Measurements from ENCODE around the gene TRABD.
"Not testable (repeated sequence)": the region's sequence is repeated elsewhere in the genome, so short reads cannot be mapped to it uniquely, and the experiment has no call there.

Gene TRABD

GRCh38 chr22:50151571-50152537 lies 33.9 kb upstream of the TRABD start:
- no peak for DNase-seq (ENCODE audit: low read depth in 2 of 3, low spot score in 2 of 3)

GRCh38 chr22:50153056-50153755 lies 32.5 kb upstream of the TRABD start:
- no peak for DNase-seq (ENCODE audit: low read depth in 2 of 3, low spot score in 2 of 3)

DNA sequence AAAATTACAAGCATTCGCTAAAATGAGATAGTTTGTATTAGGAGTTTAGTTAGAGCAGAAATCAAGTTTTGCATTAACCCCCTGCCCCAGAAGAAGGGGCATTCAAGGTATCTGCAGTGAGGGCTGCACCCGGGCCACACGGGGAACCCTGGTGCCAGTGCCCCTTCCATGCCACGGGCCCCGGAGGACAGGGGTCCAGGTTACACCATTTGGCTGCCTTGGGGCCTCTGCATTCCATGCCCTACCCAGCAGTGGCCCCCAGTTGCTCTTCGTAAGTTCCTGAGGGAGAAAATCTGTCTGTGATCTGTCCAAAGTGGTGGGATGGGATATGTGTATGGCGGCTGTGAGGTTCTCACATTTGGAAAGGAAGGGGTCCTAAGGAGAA lies 32.0 kb upstream of the TRABD start:
- DNase-seq (ENCODE audit: low read depth in 2 of 3, low spot score in 2 of 3), result no peak

- no peak for DNase-seq (ENCODE audit: low read depth in 2 of 3, low spot score in 2 of 3)
Measured at GRCh38 chr22:50157709-50158375, 27.9 kb upstream of the TRABD start.

DNA sequence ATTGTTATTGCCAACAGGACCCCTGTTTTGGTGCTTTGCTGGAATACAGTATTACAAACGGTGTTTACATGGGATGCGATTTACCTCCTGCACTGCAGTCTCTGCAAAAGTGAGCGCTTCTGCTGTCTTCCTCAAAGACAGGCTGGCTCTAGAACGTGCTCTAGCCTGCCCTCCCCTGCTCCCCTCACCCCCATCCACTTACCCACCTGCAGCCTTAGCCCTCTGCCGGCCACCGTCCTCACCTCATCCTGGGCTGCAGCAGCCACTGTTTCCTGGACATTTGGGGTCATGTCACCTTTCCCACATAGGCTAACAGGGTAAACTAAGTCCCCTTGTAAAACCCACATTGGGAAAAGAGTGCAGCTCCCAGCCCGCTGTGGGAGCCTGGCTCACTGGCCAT lies 24.8 kb upstream of the TRABD start:
- DNase-seq (ENCODE audit: low read depth in 2 of 3, low spot score in 2 of 3), result no peak

- DNase-seq (ENCODE audit: low read depth in 2 of 3, low spot score in 2 of 3), result no peak
Measured at GRCh38 chr22:50161508-50162390, 24.0 kb upstream of the TRABD start.

DNA sequence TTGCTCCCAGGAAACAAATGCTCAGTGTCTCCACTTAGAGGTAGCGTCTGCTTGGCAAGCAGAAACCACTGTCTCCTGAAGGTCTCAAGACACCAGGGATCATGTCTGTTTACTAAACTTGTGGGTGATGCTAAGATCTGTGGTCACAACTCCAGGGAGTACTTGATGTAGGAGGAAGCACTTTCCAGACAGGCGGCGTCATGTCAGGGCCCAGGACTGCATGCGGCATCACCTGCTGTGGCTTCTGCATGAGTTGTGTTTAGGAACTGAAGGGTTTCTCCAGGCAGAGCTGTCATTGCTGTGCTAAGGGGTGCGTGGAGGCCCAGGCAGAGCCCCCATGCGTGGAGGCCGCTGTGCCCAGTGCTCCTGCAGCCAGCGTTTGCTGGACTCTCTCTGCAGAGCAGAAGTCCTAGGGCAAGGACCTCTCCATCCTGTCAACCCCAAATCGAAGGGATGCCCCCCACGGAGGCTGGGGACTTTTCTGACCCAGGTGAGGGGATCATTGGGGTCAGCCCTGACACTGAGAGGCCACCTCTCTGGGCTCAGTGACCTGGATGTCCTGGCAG lies 23.2 kb upstream of the TRABD start:
- no peak for DNase-seq (ENCODE audit: low read depth in 2 of 3, low spot score in 2 of 3)

GRCh38 chr22:50165436-50166123 lies 20.1 kb upstream of the TRABD start:
- DNase-seq (ENCODE audit: low read depth in 2 of 3, low spot score in 2 of 3), result no peak

- no peak for DNase-seq (ENCODE audit: low read depth in 2 of 3, low spot score in 2 of 3)
Measured at GRCh38 chr22:50167689-50168489, 17.8 kb upstream of the TRABD start.

- not testable (repeated sequence) for DNase-seq (ENCODE audit: low read depth in 2 of 3, low spot score in 2 of 3)
Measured at GRCh38 chr22:50168490-50169180, 17.1 kb upstream of the TRABD start.

- DNase-seq (ENCODE audit: low read depth in 2 of 3, low spot score in 2 of 3), result no peak
Measured at GRCh38 chr22:50169181-50169759, 16.4 kb upstream of the TRABD start.

GRCh38 chr22:50169774-50170341 lies 15.9 kb upstream of the TRABD start:
- DNase-seq (ENCODE audit: low read depth in 2 of 3, low spot score in 2 of 3), result no peak

DNA sequence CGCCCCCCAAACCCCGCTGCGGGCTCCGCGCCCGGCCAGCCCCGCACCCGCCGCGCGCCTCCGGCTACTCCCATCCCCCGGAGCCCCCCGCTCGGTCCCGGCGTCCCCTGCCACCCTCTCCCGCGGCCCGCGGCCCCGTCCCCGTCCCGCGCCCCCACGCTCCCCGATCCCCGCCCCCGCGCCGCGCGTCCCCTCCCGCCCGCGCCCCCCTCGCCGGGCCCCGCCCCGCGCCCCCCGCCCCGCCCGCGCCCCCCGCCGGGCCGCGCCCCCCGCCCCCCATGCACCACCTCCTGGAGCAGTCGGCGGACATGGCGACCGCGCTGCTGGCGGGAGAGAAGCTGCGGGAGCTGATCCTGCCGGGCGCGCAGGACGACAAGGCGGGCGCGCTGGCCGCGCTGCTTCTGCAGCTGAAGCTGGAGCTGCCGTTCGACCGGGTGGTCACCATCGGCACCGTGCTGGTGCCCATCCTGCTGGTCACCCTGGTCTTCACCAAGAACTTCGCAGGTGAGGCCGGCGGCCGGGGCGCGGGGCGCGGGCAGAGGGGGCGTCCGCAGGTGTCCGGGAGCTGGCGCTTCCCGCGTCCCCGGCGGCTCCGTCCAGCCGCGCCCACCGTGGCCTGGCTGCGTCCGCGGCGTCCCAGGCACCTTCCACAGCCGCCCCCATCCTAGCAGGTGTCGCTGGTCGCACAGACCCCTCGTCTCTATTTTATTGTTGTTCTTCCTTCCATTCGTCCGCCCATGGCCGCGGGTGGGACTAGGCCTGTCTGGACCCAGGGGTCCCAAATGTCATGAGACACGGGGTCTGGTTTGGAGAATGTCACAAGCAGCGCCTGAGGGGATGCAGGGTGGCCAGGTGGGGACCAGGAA lies 15.0 kb upstream of the TRABD start, which contains the start of gene PANX2:
TSS of gene PANX2 (plus strand) at position 279 of the 866 bp plus-strand sequence. CDS start at position 279, 0 bp downstream.
- DNase-seq (ENCODE audit: low read depth in 2 of 3, low spot score in 2 of 3), result no peak

DNA sequence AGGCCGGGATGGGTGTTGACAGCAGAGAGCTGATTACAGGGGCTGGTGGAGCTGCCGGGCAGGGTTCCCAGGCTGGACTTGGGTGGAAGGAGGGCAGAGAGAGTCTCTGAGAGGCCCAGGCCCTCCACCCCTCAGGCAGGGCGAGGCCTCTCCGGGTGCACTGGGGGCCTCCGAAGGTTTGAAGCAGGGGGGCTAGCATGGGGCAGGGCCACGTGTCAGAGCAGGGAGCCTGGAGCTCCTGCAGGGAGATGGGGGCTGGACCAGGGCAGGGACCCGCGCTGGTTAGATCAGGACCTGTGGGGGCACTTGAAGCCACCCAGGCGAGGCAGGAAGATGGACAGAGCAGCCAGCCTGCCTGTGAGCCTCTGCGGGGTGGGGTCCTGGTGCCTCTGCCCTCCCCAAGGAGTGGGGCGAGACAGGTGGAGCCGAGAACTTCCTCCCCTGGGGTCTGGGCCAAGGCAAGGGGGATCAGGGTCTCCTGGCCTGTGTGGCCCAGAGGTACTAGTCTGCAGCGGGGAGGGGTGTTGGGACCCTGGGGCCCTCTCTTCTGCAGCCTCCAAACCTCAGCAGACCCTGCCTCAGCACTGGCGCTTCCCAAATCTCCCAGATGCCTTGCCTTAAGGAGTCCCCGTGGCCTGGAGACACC lies 14.3 kb upstream of the TRABD start:
- DNase-seq (ENCODE audit: low read depth in 2 of 3, low spot score in 2 of 3), result no peak

GRCh38 chr22:50171965-50172421 lies 13.7 kb upstream of the TRABD start:
- DNase-seq (ENCODE audit: low read depth in 2 of 3, low spot score in 2 of 3), result no peak
